Mesothelial cell of epicardium (in vitro differentiated cells): ENCODE data around the gene PPP6R2. TPM values are rescaled to one million over a fixed set of nuclear protein-coding genes. Genes with fewer than 3 reads are reported as not detected.

ENCODE experiments used
- DNase-seq, 2 experiments: peaks; one replicate each; pipeline ENCODE4 v3.0.0; 2021; ENCODE audit warnings: low spot score in 2 of 2; ENCODE audit not compliant: unreplicated experiment in 2 of 2
- H3K27ac Mint-ChIP-seq: 2 replicates; pipeline ENCODE4 v1.8.0; 2021; ENCODE audit warnings: mixed read lengths
- H3K27me3 Mint-ChIP-seq: 2 replicates; pipeline ENCODE4 v1.8.0; 2021; ENCODE audit warnings: low read depth, mixed read lengths
- H3K36me3 Mint-ChIP-seq: 2 replicates; pipeline ENCODE4 v1.8.0; 2021; ENCODE audit warnings: mixed read lengths
- H3K4me1 Mint-ChIP-seq: 2 replicates; pipeline ENCODE4 v1.8.0; 2021; ENCODE audit warnings: mixed read lengths
- H3K4me3 Mint-ChIP-seq: 2 replicates; pipeline ENCODE4 v1.8.0; 2021; ENCODE audit warnings: mild to moderate bottlenecking, moderate library complexity, mixed read lengths
- H3K9me3 Mint-ChIP-seq: 2 replicates; pipeline ENCODE4 v1.8.0; 2021; ENCODE audit warnings: mixed read lengths
- total RNA-seq: library from RNA; stranded (reverse); gene quantifications from 3 replicates; pipeline ENCODE4 v1.2.1, GENCODE V29; 2021
- TF ChIP-seq, protein P1 (sequence below): fragments of 200-600 bp; sonication (generic); IDR thresholded peaks from one replicate; pipeline ENCODE4 v1.5.0; 2021; ENCODE audit warnings: antibody characterized with exemption; ENCODE audit not compliant: unreplicated experiment

Gene PPP6R2
- total RNA-seq, 1 donor from 2014 or later: 83.7 TPM

DNA sequence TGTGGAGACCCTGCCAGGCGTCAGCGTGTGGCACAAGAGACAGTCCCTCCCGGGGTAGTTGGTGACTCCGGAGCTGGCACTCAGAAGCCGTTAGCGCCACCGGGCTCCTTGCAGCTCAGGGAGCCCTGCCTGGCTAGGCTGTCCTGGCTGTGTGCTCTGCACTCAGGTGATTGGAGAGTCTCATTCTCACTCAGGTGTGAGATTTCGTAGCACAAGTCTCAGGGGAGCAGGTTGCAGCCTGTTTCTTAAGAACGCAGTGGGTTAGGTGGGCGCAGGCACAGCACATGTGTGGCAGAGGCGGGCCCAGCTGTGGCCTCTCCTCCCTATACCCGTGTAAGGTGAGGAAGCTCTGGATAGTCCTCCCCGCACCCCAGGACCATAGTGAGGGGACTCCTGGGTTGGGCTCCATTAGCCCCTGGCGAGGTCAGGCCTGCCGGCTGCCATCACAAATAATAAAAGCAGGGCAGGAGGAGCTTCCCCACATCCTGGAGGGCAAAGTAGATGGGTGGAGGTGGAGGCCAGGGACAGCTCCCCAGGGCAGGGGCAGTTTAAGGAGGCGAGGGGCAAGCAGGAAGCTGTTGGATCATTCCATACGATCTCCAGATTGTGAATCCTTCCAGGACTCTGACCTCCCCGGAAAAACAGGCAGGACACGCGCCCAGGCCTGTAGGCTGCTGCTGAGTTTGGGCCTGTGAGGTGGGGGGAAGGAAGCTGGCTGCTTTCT is 92.3 kb downstream of the PPP6R2 start:
- Mint-ChIP-seq H3K27ac (no peak overlapping the region), H3K36me3 (peaks cover 16% of the 10 kb centered on the region), H3K9me3 (no peaks in the 10 kb centered on the region), H3K4me3 (no peak overlapping the region), H3K4me1 (no peaks in the 10 kb centered on the region), H3K27me3 (no peaks in the 10 kb centered on the region)
- no peak for DNase-seq
- TF ChIP-seq, protein P1, sequence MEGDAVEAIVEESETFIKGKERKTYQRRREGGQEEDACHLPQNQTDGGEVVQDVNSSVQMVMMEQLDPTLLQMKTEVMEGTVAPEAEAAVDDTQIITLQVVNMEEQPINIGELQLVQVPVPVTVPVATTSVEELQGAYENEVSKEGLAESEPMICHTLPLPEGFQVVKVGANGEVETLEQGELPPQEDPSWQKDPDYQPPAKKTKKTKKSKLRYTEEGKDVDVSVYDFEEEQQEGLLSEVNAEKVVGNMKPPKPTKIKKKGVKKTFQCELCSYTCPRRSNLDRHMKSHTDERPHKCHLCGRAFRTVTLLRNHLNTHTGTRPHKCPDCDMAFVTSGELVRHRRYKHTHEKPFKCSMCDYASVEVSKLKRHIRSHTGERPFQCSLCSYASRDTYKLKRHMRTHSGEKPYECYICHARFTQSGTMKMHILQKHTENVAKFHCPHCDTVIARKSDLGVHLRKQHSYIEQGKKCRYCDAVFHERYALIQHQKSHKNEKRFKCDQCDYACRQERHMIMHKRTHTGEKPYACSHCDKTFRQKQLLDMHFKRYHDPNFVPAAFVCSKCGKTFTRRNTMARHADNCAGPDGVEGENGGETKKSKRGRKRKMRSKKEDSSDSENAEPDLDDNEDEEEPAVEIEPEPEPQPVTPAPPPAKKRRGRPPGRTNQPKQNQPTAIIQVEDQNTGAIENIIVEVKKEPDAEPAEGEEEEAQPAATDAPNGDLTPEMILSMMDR: no peak

DNA sequence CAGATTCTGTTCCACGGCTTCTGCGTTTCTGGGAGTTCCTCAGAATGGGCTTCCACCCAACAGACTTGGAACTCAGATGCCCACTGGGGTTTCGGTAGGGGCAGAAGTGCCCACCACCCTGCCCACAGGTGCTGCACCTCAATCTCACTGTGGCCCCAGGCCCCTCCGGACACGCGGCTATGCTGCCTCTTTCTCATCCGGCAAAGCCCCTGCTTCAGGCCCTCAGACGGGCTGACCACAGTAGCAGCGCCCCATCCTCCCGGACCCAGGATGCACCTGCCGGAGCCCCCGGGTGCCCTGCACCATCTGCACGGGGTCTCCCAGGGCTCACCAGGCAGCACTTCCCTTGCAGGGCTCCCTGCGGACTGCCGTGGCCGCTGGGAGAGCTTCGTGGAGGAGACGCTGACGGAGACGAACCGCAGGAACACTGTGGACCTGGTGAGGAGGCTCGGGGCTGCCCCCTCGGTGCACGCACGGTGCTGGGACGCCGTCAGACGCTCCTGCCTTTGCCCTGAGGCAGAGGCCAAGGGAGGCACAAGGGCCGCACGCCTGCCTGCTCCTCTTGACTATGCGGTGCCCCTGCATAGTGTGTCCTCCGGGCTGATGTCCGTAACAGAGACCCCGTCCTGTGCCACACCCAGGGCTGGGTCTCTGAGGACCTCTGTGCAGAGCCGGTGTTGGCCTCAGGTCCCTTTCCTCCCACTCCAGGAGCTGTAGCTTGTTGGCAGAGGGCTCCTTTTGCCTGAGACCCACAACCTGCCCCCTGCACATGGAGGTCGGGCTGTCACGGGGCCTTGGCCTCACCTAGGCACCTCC is 93.1 kb downstream of the PPP6R2 start:
- no peak for DNase-seq
- H3K36me3 Mint-ChIP-seq: peaks cover 11% of the 10 kb centered on the region

DNA sequence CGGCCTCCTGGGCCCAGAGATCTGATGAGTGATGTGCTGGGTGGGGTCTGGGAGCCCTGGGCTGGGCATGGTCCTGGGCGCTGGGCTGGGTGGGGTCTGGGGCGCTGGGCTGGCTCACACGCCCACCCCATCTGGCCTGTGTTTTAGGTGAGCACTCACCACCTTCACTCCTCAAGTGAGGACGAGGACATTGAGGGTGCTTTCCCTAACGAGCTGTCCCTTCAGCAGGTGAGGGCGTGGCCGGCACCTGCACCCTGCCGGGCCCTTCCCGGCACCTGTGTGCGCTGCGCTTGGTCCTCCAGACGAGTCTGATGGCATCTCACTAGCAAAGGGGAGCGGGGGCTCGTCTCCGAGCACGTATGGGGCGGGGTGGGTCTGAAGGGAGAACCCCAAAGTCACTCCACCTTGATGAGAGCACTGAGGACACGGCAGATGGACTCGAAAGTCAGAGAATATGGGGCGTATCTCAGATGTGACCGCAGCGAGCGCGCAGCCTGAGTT is 93.8 kb downstream of the PPP6R2 start:
- no peak overlapping the region for H3K4me3 Mint-ChIP-seq
- no peak for DNase-seq
- no peaks in the 10 kb centered on the region for H3K9me3 Mint-ChIP-seq
- no peaks in the 10 kb centered on the region for H3K27me3 Mint-ChIP-seq
- H3K36me3 Mint-ChIP-seq: peaks cover 6% of the 10 kb centered on the region
- no peaks in the 10 kb centered on the region for H3K4me1 Mint-ChIP-seq
- TF ChIP-seq, protein P1: no peak
- no peak overlapping the region for H3K27ac Mint-ChIP-seq

More for the DNA sequence above, 93.1 kb downstream of the PPP6R2 start:
- H3K4me3 Mint-ChIP-seq: no peak overlapping the region
- no peaks in the 10 kb centered on the region for H3K4me1 Mint-ChIP-seq
- H3K27ac Mint-ChIP-seq: no peak overlapping the region
- TF ChIP-seq, protein P1: no peak
- no peaks in the 10 kb centered on the region for H3K9me3 Mint-ChIP-seq
- H3K27me3 Mint-ChIP-seq: no peaks in the 10 kb centered on the region

DNA sequence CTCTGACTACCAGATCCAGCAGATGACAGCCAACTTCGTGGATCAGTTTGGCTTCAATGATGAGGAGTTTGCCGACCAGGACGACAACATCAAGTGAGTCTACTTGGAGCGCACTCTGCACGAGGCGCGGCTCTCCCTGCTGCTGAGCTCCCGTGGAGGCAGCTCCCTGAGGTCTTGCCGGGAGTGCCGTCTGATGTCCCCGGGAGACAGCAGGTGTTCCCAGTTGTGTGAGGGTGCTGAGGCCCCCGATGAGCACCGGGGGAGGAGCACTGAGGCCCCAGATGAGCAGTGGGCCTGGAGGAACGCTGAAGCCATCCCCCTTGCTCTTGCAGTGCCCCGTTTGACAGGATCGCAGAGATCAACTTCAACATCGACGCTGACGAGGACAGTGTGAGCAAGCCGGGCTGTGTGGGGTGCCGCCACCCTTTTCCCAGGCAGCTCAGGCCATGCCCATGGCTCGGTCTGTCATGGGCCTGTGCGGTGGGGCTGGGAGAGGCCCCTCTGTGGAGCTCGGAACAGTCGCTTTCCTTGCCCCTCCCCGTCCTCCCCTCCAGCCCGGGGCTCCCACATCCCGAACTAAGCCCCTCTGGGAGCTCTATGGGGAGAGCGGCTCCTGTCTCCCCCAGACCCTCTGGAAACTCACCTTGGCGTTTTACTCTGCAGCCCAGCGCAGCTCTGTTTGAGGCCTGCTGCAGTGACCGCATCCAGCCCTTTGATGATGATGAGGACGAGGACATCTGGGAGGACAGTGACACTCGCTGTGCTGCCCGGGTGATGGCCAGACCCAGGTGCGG is 94.6 kb downstream of the PPP6R2 start:
- peaks cover 6% of the 10 kb centered on the region for H3K36me3 Mint-ChIP-seq
- H3K4me3 Mint-ChIP-seq: no peak overlapping the region
- DNase-seq: no peak
- H3K9me3 Mint-ChIP-seq: no peaks in the 10 kb centered on the region
- no peaks in the 10 kb centered on the region for H3K27me3 Mint-ChIP-seq
- no peaks in the 10 kb centered on the region for H3K4me1 Mint-ChIP-seq
- TF ChIP-seq, protein P1: no peak
- H3K27ac Mint-ChIP-seq: no peak overlapping the region
